ENCODE results near the gene LYPD5. TPM values are rescaled to one million over a fixed set of nuclear protein-coding genes. Genes with fewer than 3 reads are reported as not detected.

LYPD5 gene
- total and polyA plus RNA-seq, 10 donors, result 2.1 to 48.1 (median 7.0) TPM

DNA sequence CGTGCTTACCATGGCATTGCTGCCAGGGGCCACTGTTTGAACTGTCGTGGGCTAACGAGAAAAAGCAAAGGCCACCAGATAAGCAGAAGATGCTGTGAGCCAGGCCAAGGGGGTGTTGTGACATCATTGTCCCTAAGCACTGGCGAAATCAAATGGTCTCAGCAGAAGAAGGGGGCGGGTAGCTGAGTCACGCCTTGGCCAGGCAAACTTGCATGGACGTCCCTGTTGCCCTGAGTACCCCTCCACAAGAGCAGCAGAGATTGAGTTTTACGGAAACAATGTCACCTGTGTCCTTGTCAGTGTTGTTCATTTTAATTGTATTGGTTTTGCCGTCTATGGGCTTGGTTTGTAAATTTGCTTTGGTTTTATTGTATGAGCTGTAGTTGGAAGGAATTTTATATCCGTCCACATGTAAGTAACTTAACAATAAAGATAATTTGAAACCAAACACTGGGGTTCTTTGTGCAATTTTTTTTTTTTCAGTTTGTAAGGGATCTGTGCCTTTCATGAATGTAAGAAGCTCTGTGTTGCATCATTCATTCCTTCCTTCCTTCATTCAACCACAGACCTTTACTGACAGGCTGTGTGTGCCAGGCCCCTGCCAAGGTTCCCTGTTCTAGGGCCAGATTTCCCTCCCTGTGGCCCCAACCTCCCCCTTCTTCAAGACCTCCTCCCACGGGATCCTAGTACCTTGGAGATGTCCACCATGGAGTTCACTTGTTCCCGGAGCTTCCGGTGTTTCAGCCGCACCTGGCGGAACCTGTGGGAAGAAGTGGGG is 33.8 kb downstream of the LYPD5 start:
- no peak overlapping the region for H3K4me3 ChIP-seq
- intact Hi-C loops (cut with DNase I; ENCODE audit: low total_unique reads), result no loop called here
- DNase-seq, result no peak
- H3K9me3 ChIP-seq, result no peaks in the 10 kb centered on the region
- H3K36me3 ChIP-seq, result peaks cover 0 to 64% (median 10%) of the 10 kb centered on the region in 6 donors
- no peaks in the 10 kb centered on the region for H3K27me3 ChIP-seq (replicated peaks in 1 of 7)
- H3K27ac ChIP-seq, result peak overlapping the region in 7 of 8 donors; percentile 29 to 89 (median 81)
- H3K4me1 ChIP-seq, result peaks cover 26 to 78% (median 45%) of the 10 kb centered on the region in 6 donors
- TF ChIP-seq, protein P1, sequence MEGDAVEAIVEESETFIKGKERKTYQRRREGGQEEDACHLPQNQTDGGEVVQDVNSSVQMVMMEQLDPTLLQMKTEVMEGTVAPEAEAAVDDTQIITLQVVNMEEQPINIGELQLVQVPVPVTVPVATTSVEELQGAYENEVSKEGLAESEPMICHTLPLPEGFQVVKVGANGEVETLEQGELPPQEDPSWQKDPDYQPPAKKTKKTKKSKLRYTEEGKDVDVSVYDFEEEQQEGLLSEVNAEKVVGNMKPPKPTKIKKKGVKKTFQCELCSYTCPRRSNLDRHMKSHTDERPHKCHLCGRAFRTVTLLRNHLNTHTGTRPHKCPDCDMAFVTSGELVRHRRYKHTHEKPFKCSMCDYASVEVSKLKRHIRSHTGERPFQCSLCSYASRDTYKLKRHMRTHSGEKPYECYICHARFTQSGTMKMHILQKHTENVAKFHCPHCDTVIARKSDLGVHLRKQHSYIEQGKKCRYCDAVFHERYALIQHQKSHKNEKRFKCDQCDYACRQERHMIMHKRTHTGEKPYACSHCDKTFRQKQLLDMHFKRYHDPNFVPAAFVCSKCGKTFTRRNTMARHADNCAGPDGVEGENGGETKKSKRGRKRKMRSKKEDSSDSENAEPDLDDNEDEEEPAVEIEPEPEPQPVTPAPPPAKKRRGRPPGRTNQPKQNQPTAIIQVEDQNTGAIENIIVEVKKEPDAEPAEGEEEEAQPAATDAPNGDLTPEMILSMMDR (IDR thresholded peaks at IDR 0.05 in 8 of 11, conservative IDR thresholded peaks at IDR 0.05 in 3 of 11), result no peak
- TF ChIP-seq POLR2AphosphoS5 (IDR thresholded peaks at IDR 0.05) (peak in 1 of 3 donors; percentile 11), POLR2A (IDR thresholded peaks at IDR 0.05) (no peak)
- 50 to 82% (median 70%) methylated on average over 15 of the region's 15 CpGs for WGBS, 5 donors

DNA sequence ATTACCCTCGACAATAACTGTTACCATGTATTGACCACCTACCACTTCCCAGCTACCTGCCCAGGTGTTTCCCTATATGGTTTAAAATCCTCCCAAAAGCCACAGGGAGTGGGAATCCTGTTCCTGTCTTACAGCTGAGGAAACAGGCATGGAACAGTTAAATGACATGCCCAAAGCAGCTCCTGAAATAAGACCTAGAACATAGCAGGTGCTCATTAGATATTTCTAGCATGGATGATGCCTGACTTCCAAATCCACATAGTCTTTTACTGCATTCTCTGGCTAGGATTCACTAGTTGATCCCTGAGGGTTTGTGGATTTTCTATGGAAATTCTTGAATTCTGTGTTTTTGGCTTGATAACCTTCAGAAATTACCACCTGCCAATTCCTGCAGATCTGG is 34.4 kb downstream of the LYPD5 start:
- 23 to 68% (median 42%) methylated on average over 1 of the region's 1 CpG for WGBS, 5 donors
- Histone ChIP-seq H3K36me3 (peaks cover 0 to 58% (median 10%) of the 10 kb centered on the region in 6 donors), H3K27me3 (replicated peaks in 1 of 7) (no peaks in the 10 kb centered on the region), H3K4me1 (peaks cover 26 to 78% (median 49%) of the 10 kb centered on the region in 6 donors), H3K9me3 (no peaks in the 10 kb centered on the region), H3K4me3 (no peak overlapping the region), H3K27ac (peak overlapping the region in 7 of 8 donors; percentile 19 to 89 (median 81))
- intact Hi-C loops (cut with DNase I; ENCODE audit: low total_unique reads), result no loop called here
- no peak for DNase-seq
- TF ChIP-seq, protein P1 (IDR thresholded peaks at IDR 0.05 in 8 of 11, conservative IDR thresholded peaks at IDR 0.05 in 3 of 11), result no peak
- TF ChIP-seq POLR2AphosphoS5 (IDR thresholded peaks at IDR 0.05) (no peak), POLR2A (IDR thresholded peaks at IDR 0.05) (no peak)

DNA sequence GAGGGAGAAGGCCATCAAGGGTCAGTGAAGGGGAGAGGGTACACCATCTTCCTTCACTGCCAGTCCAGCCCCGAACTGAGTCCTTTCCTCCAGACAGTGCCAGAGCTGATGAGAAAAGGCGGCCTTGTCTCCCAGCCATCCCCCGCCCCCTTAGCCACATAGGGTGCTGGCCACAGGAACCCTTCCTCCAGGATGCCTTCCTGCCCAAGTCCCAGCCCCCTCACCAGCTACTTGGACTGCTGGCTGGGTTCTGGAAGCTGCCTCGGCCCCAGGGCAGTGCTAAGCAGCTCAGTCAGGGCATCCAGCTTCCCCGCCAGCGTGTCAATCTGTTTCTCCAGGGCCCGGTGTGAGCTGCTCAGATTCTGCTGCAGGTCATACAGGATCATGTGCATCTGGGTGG is 34.9 kb downstream of the LYPD5 start:
- TF ChIP-seq, protein P1 (IDR thresholded peaks at IDR 0.05 in 8 of 11, conservative IDR thresholded peaks at IDR 0.05 in 3 of 11), result no peak
- TF ChIP-seq POLR2A (IDR thresholded peaks at IDR 0.05) (no peak), POLR2AphosphoS5 (IDR thresholded peaks at IDR 0.05) (no peak)
- intact Hi-C loops (cut with DNase I; ENCODE audit: low total_unique reads), result no loop called here
- no peaks in the 10 kb centered on the region for H3K9me3 ChIP-seq
- WGBS, 5 donors, result 84 to 94% (median 90%) methylated on average over 3 to 7 of the region's 7 CpGs
- no peak for DNase-seq
- H3K4me1 ChIP-seq, result peaks cover 26 to 78% (median 49%) of the 10 kb centered on the region in 6 donors
- no peaks in the 10 kb centered on the region for H3K27me3 ChIP-seq (replicated peaks in 1 of 7)
- H3K36me3 ChIP-seq, result peaks cover 0 to 54% (median 10%) of the 10 kb centered on the region in 6 donors
- H3K27ac ChIP-seq, result peak overlapping the region; percentile 19 to 89 (median 81)
- H3K4me3 ChIP-seq, result no peak overlapping the region

DNA sequence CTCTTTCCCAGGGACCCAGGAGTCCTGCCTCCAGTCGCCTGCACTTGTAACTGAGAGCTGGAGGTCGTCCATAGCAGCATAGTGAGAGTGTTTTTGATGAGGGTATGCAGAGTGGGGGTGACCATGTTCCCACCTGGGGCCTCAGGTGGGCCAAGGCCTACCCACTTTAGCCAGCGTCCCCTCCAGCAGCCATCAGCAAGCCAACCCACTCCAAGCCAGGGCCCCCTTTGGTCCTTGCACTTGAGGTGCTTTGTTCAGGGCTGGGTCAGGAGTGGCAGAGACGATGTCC is 35.5 kb downstream of the LYPD5 start:
- no peak overlapping the region for H3K4me3 ChIP-seq
- peaks cover 0 to 48% (median 10%) of the 10 kb centered on the region in 6 donors for H3K36me3 ChIP-seq
- no peaks in the 10 kb centered on the region for H3K9me3 ChIP-seq
- intact Hi-C loops (cut with DNase I; ENCODE audit: low total_unique reads), result no loop called here
- WGBS, 5 donors, result 68 to 82% (median 78%) methylated on average over 1 to 4 of the region's 4 CpGs
- no peaks in the 10 kb centered on the region for H3K27me3 ChIP-seq (replicated peaks in 1 of 7)
- DNase-seq, result no peak
- TF ChIP-seq POLR2AphosphoS5 (IDR thresholded peaks at IDR 0.05), result no peak
- TF ChIP-seq, protein P1 (IDR thresholded peaks at IDR 0.05 in 8 of 11, conservative IDR thresholded peaks at IDR 0.05 in 3 of 11), result peak in 1 of 11 experiments; percentile 2
- peak overlapping the region; percentile 61 to 89 (median 81) for H3K27ac ChIP-seq
- H3K4me1 ChIP-seq, result peaks cover 26 to 78% (median 49%) of the 10 kb centered on the region in 6 donors

Measured in spleen (tissue), 11 donors.